ENCODE measurements around the gene BST1.

Gene BST1

GRCh38 chr4:15744016-15744545, 41.2 kb downstream of the BST1 start:
- Histone ChIP-seq H3K9me3 (ENCODE audit: control insufficient read depth, insufficient read depth, low read length) (no peaks in the 10 kb centered on the region), H3K9ac (ENCODE audit: low read depth, low read length) (no peak overlapping the region), H3K36me3 (ENCODE audit: control insufficient read depth, insufficient read depth, low read length) (no peaks in the 10 kb centered on the region), H3K27me3 (ENCODE audit: control insufficient read depth, insufficient read depth, low read length) (no peaks in the 10 kb centered on the region), H3K4me1 (ENCODE audit: control insufficient read depth, insufficient read depth, low read length) (no peaks in the 10 kb centered on the region), H3K4me3 (ENCODE audit: low read depth, low read length) (no peak overlapping the region), H3K27ac (ENCODE audit: low read depth, low read length) (no peak overlapping the region)

GRCh38 chr4:15746110-15746509, 43.2 kb downstream of the BST1 start:
- Histone ChIP-seq H3K9ac (ENCODE audit: low read depth, low read length) (no peak overlapping the region), H3K27ac (ENCODE audit: low read depth, low read length) (no peak overlapping the region), H3K4me1 (ENCODE audit: control insufficient read depth, insufficient read depth, low read length) (no peaks in the 10 kb centered on the region), H3K9me3 (ENCODE audit: control insufficient read depth, insufficient read depth, low read length) (no peaks in the 10 kb centered on the region), H3K4me3 (ENCODE audit: low read depth, low read length) (no peak overlapping the region), H3K27me3 (ENCODE audit: control insufficient read depth, insufficient read depth, low read length) (no peaks in the 10 kb centered on the region), H3K36me3 (ENCODE audit: control insufficient read depth, insufficient read depth, low read length) (no peaks in the 10 kb centered on the region)

GRCh38 chr4:15749001-15749400, 46.1 kb downstream of the BST1 start:
- Histone ChIP-seq H3K27ac (ENCODE audit: low read depth, low read length) (no peak overlapping the region), H3K4me3 (ENCODE audit: low read depth, low read length) (no peak overlapping the region), H3K9me3 (ENCODE audit: control insufficient read depth, insufficient read depth, low read length) (no peaks in the 10 kb centered on the region), H3K4me1 (ENCODE audit: control insufficient read depth, insufficient read depth, low read length) (no peaks in the 10 kb centered on the region), H3K9ac (ENCODE audit: low read depth, low read length) (no peak overlapping the region), H3K36me3 (ENCODE audit: control insufficient read depth, insufficient read depth, low read length) (no peaks in the 10 kb centered on the region), H3K27me3 (ENCODE audit: control insufficient read depth, insufficient read depth, low read length) (no peaks in the 10 kb centered on the region)

- Histone ChIP-seq H3K27ac (ENCODE audit: low read depth, low read length) (no peak overlapping the region), H3K9ac (ENCODE audit: low read depth, low read length) (no peak overlapping the region), H3K9me3 (ENCODE audit: control insufficient read depth, insufficient read depth, low read length) (no peaks in the 10 kb centered on the region), H3K4me1 (ENCODE audit: control insufficient read depth, insufficient read depth, low read length) (no peaks in the 10 kb centered on the region), H3K36me3 (ENCODE audit: control insufficient read depth, insufficient read depth, low read length) (no peaks in the 10 kb centered on the region), H3K4me3 (ENCODE audit: low read depth, low read length) (no peak overlapping the region), H3K27me3 (ENCODE audit: control insufficient read depth, insufficient read depth, low read length) (no peaks in the 10 kb centered on the region)
Observed at GRCh38 chr4:15751153-15751552, 48.3 kb downstream of the BST1 start.

- Histone ChIP-seq H3K4me1 (ENCODE audit: control insufficient read depth, insufficient read depth, low read length) (no peaks in the 10 kb centered on the region), H3K9ac (ENCODE audit: low read depth, low read length) (no peak overlapping the region), H3K4me3 (ENCODE audit: low read depth, low read length) (no peak overlapping the region), H3K36me3 (ENCODE audit: control insufficient read depth, insufficient read depth, low read length) (no peaks in the 10 kb centered on the region), H3K27me3 (ENCODE audit: control insufficient read depth, insufficient read depth, low read length) (no peaks in the 10 kb centered on the region), H3K9me3 (ENCODE audit: control insufficient read depth, insufficient read depth, low read length) (no peaks in the 10 kb centered on the region), H3K27ac (ENCODE audit: low read depth, low read length) (no peak overlapping the region)
Observed at GRCh38 chr4:15753081-15753480, 50.2 kb downstream of the BST1 start.

- H3K36me3 ChIP-seq (ENCODE audit: control insufficient read depth, insufficient read depth, low read length) = no peaks in the 10 kb centered on the region
- no peaks in the 10 kb centered on the region for H3K9me3 ChIP-seq (ENCODE audit: control insufficient read depth, insufficient read depth, low read length)
- H3K27me3 ChIP-seq (ENCODE audit: control insufficient read depth, insufficient read depth, low read length) = no peaks in the 10 kb centered on the region
- H3K9ac ChIP-seq (ENCODE audit: low read depth, low read length) = no peak overlapping the region
- no peak overlapping the region for H3K4me3 ChIP-seq (ENCODE audit: low read depth, low read length)
- H3K4me1 ChIP-seq (ENCODE audit: control insufficient read depth, insufficient read depth, low read length) = no peaks in the 10 kb centered on the region
- H3K27ac ChIP-seq (ENCODE audit: low read depth, low read length) = no peak overlapping the region
Observed at GRCh38 chr4:15753786-15754185, 50.9 kb downstream of the BST1 start.

GRCh38 chr4:15754323-15754722, 51.5 kb downstream of the BST1 start:
- no peaks in the 10 kb centered on the region for H3K4me1 ChIP-seq (ENCODE audit: control insufficient read depth, insufficient read depth, low read length)
- no peak overlapping the region for H3K27ac ChIP-seq (ENCODE audit: low read depth, low read length)
- H3K36me3 ChIP-seq (ENCODE audit: control insufficient read depth, insufficient read depth, low read length) = no peaks in the 10 kb centered on the region
- no peak overlapping the region for H3K4me3 ChIP-seq (ENCODE audit: low read depth, low read length)
- no peaks in the 10 kb centered on the region for H3K9me3 ChIP-seq (ENCODE audit: control insufficient read depth, insufficient read depth, low read length)
- H3K9ac ChIP-seq (ENCODE audit: low read depth, low read length) = no peak overlapping the region
- no peaks in the 10 kb centered on the region for H3K27me3 ChIP-seq (ENCODE audit: control insufficient read depth, insufficient read depth, low read length)

GRCh38 chr4:15755321-15756155, 52.7 kb downstream of the BST1 start:
- no peak overlapping the region for H3K27ac ChIP-seq (ENCODE audit: low read depth, low read length)
- no peaks in the 10 kb centered on the region for H3K9me3 ChIP-seq (ENCODE audit: control insufficient read depth, insufficient read depth, low read length)
- no peaks in the 10 kb centered on the region for H3K27me3 ChIP-seq (ENCODE audit: control insufficient read depth, insufficient read depth, low read length)
- H3K9ac ChIP-seq (ENCODE audit: low read depth, low read length) = no peak overlapping the region
- no peaks in the 10 kb centered on the region for H3K4me1 ChIP-seq (ENCODE audit: control insufficient read depth, insufficient read depth, low read length)
- no peaks in the 10 kb centered on the region for H3K36me3 ChIP-seq (ENCODE audit: control insufficient read depth, insufficient read depth, low read length)
- no peak overlapping the region for H3K4me3 ChIP-seq (ENCODE audit: low read depth, low read length)

GRCh38 chr4:15756361-15756861, 53.5 kb downstream of the BST1 start:
- Histone ChIP-seq H3K27ac (ENCODE audit: low read depth, low read length) (no peak overlapping the region), H3K4me1 (ENCODE audit: control insufficient read depth, insufficient read depth, low read length) (no peaks in the 10 kb centered on the region), H3K36me3 (ENCODE audit: control insufficient read depth, insufficient read depth, low read length) (no peaks in the 10 kb centered on the region), H3K9me3 (ENCODE audit: control insufficient read depth, insufficient read depth, low read length) (no peaks in the 10 kb centered on the region), H3K9ac (ENCODE audit: low read depth, low read length) (no peak overlapping the region), H3K4me3 (ENCODE audit: low read depth, low read length) (no peak overlapping the region), H3K27me3 (ENCODE audit: control insufficient read depth, insufficient read depth, low read length) (no peaks in the 10 kb centered on the region)

GRCh38 chr4:15757054-15757453, 54.2 kb downstream of the BST1 start:
- Histone ChIP-seq H3K27me3 (ENCODE audit: control insufficient read depth, insufficient read depth, low read length) (no peaks in the 10 kb centered on the region), H3K27ac (ENCODE audit: low read depth, low read length) (no peak overlapping the region), H3K4me1 (ENCODE audit: control insufficient read depth, insufficient read depth, low read length) (no peaks in the 10 kb centered on the region), H3K9ac (ENCODE audit: low read depth, low read length) (no peak overlapping the region), H3K36me3 (ENCODE audit: control insufficient read depth, insufficient read depth, low read length) (no peaks in the 10 kb centered on the region), H3K4me3 (ENCODE audit: low read depth, low read length) (no peak overlapping the region), H3K9me3 (ENCODE audit: control insufficient read depth, insufficient read depth, low read length) (no peaks in the 10 kb centered on the region)

- Histone ChIP-seq H3K4me1 (ENCODE audit: control insufficient read depth, insufficient read depth, low read length) (no peaks in the 10 kb centered on the region), H3K27ac (ENCODE audit: low read depth, low read length) (no peak overlapping the region), H3K9ac (ENCODE audit: low read depth, low read length) (no peak overlapping the region), H3K4me3 (ENCODE audit: low read depth, low read length) (no peak overlapping the region), H3K27me3 (ENCODE audit: control insufficient read depth, insufficient read depth, low read length) (no peaks in the 10 kb centered on the region), H3K9me3 (ENCODE audit: control insufficient read depth, insufficient read depth, low read length) (no peaks in the 10 kb centered on the region), H3K36me3 (ENCODE audit: control insufficient read depth, insufficient read depth, low read length) (no peaks in the 10 kb centered on the region)
Observed at GRCh38 chr4:15758294-15758693, 55.4 kb downstream of the BST1 start.

Data from HUES48 (cell line).